Activated naive CD8-positive, alpha-beta T cell treated with anti-CD3 and anti-CD28 coated beads for 36 hours (primary cell): ENCODE results near the gene YWHAG. TPM values are rescaled to one million over a fixed set of nuclear protein-coding genes. Genes with fewer than 3 reads are reported as not detected.
"Not testable (repeated sequence)": the region's sequence is repeated elsewhere in the genome, so short reads cannot be mapped to it uniquely, and the experiment has no call there.

ENCODE experiments used
- DNase-seq: peaks from one replicate; pipeline ENCODE4 v3.0.0; 2021
- H3K27ac Mint-ChIP-seq: one replicate; pipeline ENCODE4 v1.8.0; 2022; ENCODE audit warnings: mild to moderate bottlenecking, moderate library complexity, mixed read lengths
- H3K27me3 Mint-ChIP-seq: one replicate; pipeline ENCODE4 v1.8.0; 2022; ENCODE audit warnings: mild to moderate bottlenecking, mixed read lengths
- H3K36me3 Mint-ChIP-seq: one replicate; pipeline ENCODE4 v1.8.0; 2021; ENCODE audit warnings: mild to moderate bottlenecking, mixed read lengths
- H3K4me1 Mint-ChIP-seq: one replicate; pipeline ENCODE4 v1.8.0; 2021; ENCODE audit warnings: mixed read lengths
- H3K4me3 Mint-ChIP-seq: one replicate; pipeline ENCODE4 v1.8.0; 2022; ENCODE audit warnings: mild to moderate bottlenecking, moderate library complexity, mixed read lengths
- H3K9me3 Mint-ChIP-seq: one replicate; pipeline ENCODE4 v1.8.0; 2022; ENCODE audit warnings: mixed read lengths
- total RNA-seq, 2 experiments: library from RNA; stranded (reverse); gene quantifications; one replicate each; pipeline ENCODE4 v1.2.3, GENCODE V29; 2021

YWHAG gene
- total RNA-seq, 2 experiments from 2014 or later = 155 to 157 TPM

DNA sequence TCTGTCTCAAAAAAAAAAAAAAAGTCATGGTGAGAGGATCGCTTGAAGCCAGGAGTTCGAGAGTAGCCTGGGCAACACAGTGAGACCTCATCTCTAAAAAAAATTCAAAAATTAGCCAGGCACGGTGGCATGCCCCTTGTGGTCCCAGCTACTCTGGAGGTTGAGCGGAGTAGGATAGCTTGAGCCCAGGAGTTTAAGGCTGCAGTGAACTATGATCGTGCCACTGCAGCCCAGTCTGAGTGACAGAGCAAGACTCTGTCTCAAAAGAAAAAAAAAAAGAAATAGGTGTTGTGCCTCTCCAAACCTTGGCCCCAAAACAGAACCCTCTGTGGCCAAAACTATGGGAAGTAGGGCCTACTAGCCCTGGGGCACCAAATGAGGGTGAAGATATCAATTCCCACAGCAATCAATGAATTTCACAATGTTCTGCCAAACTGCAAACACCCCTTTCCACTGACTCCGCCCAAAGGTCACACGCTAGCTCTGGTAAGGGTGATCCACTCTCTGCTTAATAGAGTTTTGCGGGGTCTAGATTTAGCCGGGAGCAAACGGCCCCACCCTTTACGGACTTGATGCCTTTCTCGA lies 33.8 kb upstream of the YWHAG start:
- DNase-seq = no peak
- no peaks in the 10 kb centered on the region for H3K9me3 Mint-ChIP-seq
- H3K4me1 Mint-ChIP-seq = peaks cover 20% of the 10 kb centered on the region
- peak overlapping the region; percentile 78 for H3K4me3 Mint-ChIP-seq
- no peaks in the 10 kb centered on the region for H3K36me3 Mint-ChIP-seq
- no peaks in the 10 kb centered on the region for H3K27me3 Mint-ChIP-seq
- peak overlapping the region; percentile 97 for H3K27ac Mint-ChIP-seq

DNA sequence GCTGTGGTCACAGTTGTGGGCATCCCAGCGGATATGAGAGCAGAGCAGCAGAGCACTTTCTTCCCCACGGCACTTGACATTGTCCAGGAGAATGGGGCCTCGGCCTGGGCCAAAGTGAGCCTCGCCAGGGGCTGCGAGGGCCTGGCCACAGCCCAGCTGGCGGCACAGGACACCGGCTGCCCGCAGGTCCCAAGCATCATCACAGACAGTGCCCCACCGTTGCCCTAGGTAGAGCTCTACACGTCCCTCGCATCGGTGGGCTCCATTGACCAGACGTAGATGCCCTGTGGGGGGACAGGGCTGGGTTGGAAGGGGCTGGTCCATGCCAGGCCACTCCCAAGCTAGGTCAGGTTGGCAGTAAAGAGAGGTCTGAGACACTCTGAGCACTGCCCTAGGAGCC lies 31.3 kb upstream of the YWHAG start:
- DNase-seq = no peak
- H3K9me3 Mint-ChIP-seq = no peaks in the 10 kb centered on the region
- no peaks in the 10 kb centered on the region for H3K36me3 Mint-ChIP-seq
- H3K4me3 Mint-ChIP-seq = no peak overlapping the region
- peaks cover 14% of the 10 kb centered on the region for H3K4me1 Mint-ChIP-seq
- no peak overlapping the region for H3K27ac Mint-ChIP-seq
- no peaks in the 10 kb centered on the region for H3K27me3 Mint-ChIP-seq

DNA sequence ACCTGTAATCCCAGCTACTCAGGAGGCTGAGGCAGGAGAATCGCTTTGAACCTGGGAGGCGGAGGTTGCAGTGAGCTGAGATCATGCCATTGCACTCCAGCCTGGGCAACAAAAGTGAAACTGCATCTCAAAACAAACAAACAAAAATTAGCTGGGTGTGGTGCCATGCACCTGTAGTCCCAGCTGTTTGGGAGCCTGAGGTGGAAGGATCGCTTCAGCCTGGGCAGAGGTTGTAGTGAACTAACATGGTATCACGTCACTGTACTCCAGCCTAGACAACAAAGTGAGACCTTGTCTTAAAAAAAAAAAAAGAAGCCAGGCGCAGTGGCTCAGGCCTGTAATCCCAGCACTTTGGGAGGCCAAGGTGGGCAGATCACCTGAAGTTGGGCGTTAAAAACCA lies 29.0 kb upstream of the YWHAG start:
- H3K4me3 Mint-ChIP-seq, H3K9me3 Mint-ChIP-seq, DNase-seq, H3K4me1 Mint-ChIP-seq, H3K36me3 Mint-ChIP-seq, H3K27ac Mint-ChIP-seq, H3K27me3 Mint-ChIP-seq: not testable (repeated sequence)

DNA sequence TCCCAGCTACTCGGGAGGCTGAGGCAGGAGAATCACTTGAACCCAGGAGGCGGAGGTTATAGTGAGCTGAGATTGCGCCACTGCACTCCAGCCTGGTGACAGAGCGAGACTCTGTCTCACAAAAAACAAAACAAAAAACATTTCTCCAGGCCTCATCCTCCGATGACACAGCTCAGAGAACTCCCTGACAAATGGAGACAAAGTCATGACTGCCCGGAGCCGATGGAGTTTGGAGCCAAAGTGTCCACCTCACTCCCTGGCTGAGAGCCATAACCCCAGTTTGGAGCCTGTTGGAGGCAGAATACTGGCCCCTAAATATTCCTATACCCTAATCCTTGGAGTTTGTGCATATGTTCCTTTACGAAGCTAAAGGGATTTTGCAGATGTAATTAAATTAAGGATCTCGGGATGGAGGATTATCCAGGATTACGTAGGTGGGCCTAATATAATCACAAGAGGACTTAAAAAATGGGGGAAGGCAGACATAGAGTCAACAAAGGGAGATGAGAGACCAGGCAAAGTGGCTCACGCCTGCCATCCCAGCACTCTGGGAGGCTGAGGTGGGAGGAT lies 28.0 kb upstream of the YWHAG start:
- Mint-ChIP-seq H3K27me3 (no peaks in the 10 kb centered on the region), H3K27ac (no peak overlapping the region), H3K36me3 (no peaks in the 10 kb centered on the region), H3K4me1 (peaks cover 3% of the 10 kb centered on the region), H3K4me3 (no peak overlapping the region), H3K9me3 (no peaks in the 10 kb centered on the region)
- no peak for DNase-seq

DNA sequence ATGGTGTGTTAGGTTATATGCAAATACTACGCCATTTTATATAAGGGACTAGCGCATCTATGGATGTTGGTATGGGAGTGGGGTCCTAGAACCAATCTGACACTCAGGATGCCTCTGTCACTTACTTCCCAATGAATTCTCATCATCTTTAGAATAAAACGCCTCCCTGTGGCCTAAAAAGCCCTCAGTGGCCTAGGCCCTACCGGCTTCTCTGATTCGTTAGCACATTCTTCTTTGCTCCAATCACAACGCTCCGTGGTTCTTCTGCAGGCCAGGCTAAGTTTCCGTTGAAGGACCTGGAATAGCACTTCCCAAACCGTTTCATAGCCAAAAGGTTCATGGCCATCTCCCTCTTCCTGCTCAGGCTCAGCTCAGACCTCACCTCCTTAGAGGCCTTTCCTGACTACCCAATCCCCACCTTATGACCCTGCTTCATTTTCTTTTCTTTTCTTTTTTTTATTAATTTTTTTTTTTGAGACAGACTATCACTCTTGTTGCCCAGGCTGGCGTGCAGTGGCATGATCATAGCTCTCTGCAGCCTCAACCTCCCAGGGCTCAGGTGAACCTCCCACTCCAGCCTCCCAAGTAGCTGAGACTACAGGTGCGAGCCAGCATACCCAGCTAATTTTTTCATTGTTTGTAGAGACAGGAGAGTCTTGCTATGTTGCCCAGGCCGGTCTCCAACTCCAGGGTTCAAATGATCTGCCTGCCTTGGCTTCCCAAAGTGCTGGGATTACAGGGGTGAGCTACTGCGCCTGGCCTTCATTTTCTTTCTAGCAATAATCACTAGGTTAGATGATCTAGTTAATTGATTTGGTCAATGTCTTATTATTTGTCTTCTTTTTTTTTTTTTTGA lies 24.5 kb upstream of the YWHAG start:
- H3K27me3 Mint-ChIP-seq = no peaks in the 10 kb centered on the region
- peak overlapping the region; percentile 45 for H3K27ac Mint-ChIP-seq
- H3K4me1 Mint-ChIP-seq = peaks cover 3% of the 10 kb centered on the region
- no peaks in the 10 kb centered on the region for H3K36me3 Mint-ChIP-seq
- no peak overlapping the region for H3K4me3 Mint-ChIP-seq
- DNase-seq = no peak
- no peaks in the 10 kb centered on the region for H3K9me3 Mint-ChIP-seq

DNA sequence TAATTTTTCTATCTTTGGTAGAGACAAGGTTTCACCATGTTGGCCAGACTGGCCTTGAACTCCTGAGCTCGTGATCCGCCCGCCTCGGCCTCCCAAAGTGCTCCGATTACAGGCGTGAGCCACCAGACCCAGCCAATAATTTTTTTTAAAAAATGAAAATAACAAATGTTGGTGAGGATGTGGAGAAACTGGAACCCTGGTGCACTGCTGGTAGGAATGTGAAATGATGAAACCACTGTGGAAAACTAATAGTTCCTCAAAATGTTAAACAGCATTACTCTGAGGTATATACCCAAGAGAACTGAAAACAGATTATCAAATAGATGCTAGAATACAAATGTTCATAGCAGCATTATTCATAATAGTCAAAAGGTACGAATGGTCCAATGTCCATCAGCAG lies 23.0 kb upstream of the YWHAG start:
- H3K4me1 Mint-ChIP-seq = peaks cover 3% of the 10 kb centered on the region
- no peak overlapping the region for H3K27ac Mint-ChIP-seq
- no peaks in the 10 kb centered on the region for H3K27me3 Mint-ChIP-seq
- no peak overlapping the region for H3K4me3 Mint-ChIP-seq
- H3K36me3 Mint-ChIP-seq = no peaks in the 10 kb centered on the region
- DNase-seq = no peak
- no peaks in the 10 kb centered on the region for H3K9me3 Mint-ChIP-seq

DNA sequence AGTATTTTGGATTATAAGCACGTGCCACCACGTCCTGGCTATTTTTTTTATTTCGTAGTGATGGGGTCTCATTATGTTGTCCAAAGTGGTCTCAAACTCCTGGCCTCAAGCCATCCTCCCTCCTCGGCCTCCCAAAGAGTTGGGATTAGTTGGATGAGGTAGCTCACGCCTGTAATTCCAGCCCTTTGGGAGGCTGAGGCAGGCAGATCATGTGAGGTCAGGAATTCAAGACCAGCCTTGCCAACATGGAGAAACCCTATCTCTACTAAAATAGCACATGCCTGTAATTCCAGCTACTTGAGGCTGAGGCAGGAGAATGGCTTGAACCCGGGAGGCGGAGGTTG lies 21.8 kb upstream of the YWHAG start:
- DNase-seq = no peak
- H3K36me3 Mint-ChIP-seq = no peaks in the 10 kb centered on the region
- peak overlapping the region; percentile 74 for H3K27ac Mint-ChIP-seq
- H3K4me3 Mint-ChIP-seq = no peak overlapping the region
- peaks cover 3% of the 10 kb centered on the region for H3K4me1 Mint-ChIP-seq
- no peaks in the 10 kb centered on the region for H3K27me3 Mint-ChIP-seq
- H3K9me3 Mint-ChIP-seq = no peaks in the 10 kb centered on the region

DNA sequence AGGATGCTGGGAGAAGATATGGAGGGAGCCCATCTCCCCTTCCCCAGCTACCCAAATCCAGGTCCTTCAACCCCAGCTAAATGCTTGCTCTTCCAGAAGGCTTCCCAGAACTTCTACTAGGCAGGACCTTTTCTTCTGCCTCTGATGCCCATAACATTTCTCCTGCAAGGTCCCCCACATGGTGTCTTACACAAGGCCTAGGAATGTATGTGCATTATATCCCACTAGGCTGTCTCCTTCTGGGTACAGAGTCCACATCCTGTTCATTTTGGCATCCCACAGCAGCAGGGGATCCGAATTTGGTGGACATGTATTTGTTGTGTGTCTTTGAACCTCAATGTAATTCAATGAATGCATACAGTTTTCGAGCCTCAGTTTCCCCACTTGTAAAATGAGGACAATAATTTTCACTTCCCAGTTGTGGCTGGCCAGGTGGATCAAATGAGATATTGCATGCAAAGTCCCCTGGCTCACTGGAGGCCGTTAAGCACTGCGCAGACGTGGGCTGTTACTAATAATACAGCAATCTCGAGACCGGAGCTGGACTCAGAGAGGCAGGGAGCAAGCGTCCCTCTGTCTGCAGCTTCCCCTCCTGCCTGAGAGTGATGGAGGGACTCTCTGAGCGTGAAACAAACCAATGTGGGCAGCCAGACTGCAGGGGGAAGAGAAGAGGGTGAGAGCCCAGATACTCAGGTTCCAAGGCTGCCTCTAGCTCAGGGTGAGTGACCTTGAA lies 18.6 kb upstream of the YWHAG start:
- no peak for DNase-seq
- no peaks in the 10 kb centered on the region for H3K36me3 Mint-ChIP-seq
- no peaks in the 10 kb centered on the region for H3K9me3 Mint-ChIP-seq
- peaks cover 3% of the 10 kb centered on the region for H3K4me1 Mint-ChIP-seq
- no peak overlapping the region for H3K4me3 Mint-ChIP-seq
- no peak overlapping the region for H3K27ac Mint-ChIP-seq
- H3K27me3 Mint-ChIP-seq = no peaks in the 10 kb centered on the region

DNA sequence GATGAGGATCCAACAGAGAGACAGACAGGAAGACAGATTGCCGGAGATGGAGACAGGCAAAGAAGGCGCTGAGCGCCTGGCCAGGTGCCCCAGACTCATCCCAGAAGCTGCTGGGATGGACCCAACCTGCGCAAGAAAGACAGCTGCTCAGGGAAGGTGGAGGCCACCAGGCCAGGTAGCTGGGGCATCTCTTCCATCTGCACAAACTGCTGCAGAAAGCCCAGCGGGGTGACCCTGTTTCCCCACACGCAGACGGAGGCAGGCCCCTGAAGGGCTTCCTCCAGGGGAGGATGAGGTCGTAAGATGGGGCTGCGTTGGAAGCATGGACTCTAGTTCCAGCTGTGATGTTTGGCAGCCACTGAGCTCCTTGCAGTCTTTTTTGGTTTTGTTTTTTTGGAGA lies 16.5 kb upstream of the YWHAG start:
- H3K27me3 Mint-ChIP-seq = no peaks in the 10 kb centered on the region
- DNase-seq = no peak

DNA sequence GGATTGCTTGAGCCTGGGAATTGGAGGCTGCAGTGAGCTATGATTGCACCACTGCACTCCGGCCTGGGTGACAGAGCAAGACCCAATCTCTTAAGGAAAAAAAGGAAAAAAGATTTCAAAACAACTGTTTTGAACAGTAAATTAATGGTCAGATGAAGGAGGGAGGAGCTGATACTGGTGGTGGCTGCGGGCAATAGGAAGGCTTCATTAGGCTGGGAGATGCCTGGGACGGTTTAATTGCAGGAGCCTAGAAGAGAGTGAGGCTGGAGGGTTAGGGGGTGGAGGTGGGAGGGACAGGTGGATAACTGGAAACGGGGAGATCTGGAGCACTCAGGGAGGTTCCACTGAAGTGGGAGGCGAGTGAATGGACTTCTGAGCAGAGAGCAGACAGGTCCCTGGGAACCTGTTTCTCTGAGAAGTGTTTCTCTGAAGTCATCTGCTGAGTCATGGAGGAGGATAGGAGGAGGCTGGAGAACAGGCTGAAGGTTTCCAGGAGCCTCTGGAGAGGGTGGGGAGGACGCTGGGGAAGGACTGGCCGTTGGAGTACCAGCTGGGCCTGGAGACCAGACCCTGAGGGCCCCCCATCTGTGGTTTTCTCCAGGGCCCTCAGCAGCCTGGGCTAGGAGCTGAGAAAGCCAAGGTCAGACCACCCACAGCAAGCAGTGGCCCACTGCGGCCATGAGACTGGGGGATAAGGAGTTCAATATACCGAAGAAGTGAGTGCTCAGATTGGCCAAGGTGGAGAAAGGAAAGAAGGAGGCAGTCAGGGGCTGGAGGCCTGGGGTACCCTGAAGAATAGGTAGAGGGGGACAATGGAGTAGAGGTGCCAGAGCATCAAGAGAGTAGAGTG lies 14.4 kb upstream of the YWHAG start:
- Mint-ChIP-seq H3K36me3 (no peaks in the 10 kb centered on the region), H3K9me3 (no peaks in the 10 kb centered on the region), H3K4me1 (no peaks in the 10 kb centered on the region), H3K4me3 (no peak overlapping the region), H3K27me3 (no peaks in the 10 kb centered on the region), H3K27ac (no peak overlapping the region)
- no peak for DNase-seq

More for the DNA sequence above, 16.5 kb upstream of the YWHAG start:
- H3K4me3 Mint-ChIP-seq = no peak overlapping the region
- H3K4me1 Mint-ChIP-seq = peaks cover 1% of the 10 kb centered on the region
- H3K27ac Mint-ChIP-seq = no peak overlapping the region
- H3K9me3 Mint-ChIP-seq = no peaks in the 10 kb centered on the region
- H3K36me3 Mint-ChIP-seq = no peaks in the 10 kb centered on the region

DNA sequence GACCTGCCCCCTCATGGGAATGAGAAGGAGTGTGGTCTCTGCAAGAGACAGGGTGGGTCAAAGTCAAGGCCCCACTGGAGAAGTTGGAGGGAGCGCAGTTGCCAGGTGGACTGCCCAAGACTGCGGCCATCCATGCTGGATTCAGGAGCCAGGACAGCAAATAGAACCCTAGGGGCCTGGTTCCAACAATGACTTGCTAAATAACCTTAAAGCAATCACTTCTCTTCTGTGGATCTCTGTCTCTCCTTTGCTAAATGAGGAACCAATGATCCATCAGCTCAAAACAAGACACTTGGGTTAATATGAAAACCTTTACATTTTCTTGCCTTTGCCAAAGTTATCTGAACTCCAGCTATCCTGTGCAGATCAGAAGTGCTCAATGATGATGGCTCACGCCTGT lies 12.6 kb upstream of the YWHAG start:
- Mint-ChIP-seq H3K9me3 (no peaks in the 10 kb centered on the region), H3K27me3 (no peaks in the 10 kb centered on the region), H3K27ac (no peak overlapping the region), H3K4me1 (no peaks in the 10 kb centered on the region), H3K36me3 (no peaks in the 10 kb centered on the region), H3K4me3 (no peak overlapping the region)
- no peak for DNase-seq

DNA sequence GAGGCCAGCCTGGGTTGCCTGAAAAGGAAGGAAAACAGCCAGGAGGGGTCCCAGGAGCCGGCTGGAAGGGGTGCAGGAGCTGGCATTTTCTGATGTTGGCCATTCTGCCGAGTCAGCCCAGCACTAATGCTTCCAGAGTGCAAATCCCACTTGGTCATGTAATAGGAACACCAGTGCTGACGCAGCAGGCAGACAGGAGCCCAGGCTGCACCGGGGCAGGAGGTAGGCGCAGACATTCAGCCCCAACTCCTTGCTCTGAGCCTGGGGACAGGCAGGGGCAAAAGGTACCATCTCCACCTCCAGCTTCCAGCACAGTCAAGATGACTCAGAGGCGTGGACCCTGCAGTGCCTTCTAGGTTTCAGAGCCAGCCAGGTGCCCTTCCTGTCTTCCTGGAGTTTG lies 10.2 kb upstream of the YWHAG start:
- Mint-ChIP-seq H3K4me1 (peaks cover 8% of the 10 kb centered on the region), H3K27me3 (no peaks in the 10 kb centered on the region), H3K9me3 (no peaks in the 10 kb centered on the region), H3K4me3 (no peak overlapping the region), H3K27ac (no peak overlapping the region), H3K36me3 (no peaks in the 10 kb centered on the region)
- no peak for DNase-seq

DNA sequence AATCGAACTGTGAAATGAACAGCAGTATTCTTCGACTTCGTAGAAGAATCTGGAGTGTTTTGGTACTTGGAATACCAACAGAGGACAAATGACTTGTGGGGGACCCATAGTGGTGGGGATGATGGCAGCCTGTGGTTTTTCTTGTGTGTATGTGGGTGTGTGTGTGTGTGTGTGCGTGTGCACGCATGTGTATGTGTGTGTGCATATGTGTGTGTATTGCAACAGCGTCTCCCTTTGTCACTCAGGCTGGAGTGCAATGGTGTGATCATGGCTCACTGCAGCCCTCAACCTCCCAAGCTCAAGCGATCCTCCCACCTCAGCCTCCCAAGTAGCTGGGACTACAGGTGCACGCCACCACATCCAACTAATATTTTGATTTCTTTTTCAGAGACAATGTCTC lies 9.4 kb upstream of the YWHAG start:
- no peak overlapping the region for H3K4me3 Mint-ChIP-seq
- DNase-seq = no peak
- no peak overlapping the region for H3K27ac Mint-ChIP-seq
- no peaks in the 10 kb centered on the region for H3K27me3 Mint-ChIP-seq
- H3K36me3 Mint-ChIP-seq = no peaks in the 10 kb centered on the region
- H3K4me1 Mint-ChIP-seq = peaks cover 11% of the 10 kb centered on the region
- H3K9me3 Mint-ChIP-seq = no peaks in the 10 kb centered on the region

DNA sequence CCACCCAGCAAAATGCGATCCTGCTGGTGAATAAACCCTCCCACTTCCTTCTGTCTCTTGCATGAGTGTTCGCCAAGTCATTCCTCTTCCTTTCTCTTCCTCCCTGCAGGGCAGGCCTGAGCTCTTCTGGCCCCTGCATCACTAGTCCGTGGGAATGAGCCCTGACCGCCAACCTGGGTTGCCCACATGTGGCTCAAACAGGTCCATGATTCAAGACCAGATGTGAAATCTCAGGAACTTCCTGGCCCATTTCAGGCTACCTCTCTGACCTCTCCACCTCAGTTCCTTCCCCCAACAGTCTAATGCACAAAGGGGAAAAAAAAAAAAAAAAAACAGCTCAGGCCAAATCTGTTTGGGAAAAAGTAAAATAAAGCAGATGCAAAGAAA lies 5.4 kb upstream of the YWHAG start:
- no peak for DNase-seq
- Mint-ChIP-seq H3K4me3 (peak overlapping the region; percentile 40), H3K27me3 (no peaks in the 10 kb centered on the region), H3K9me3 (no peaks in the 10 kb centered on the region), H3K4me1 (peaks cover 17% of the 10 kb centered on the region), H3K27ac (no peak overlapping the region), H3K36me3 (no peaks in the 10 kb centered on the region)

DNA sequence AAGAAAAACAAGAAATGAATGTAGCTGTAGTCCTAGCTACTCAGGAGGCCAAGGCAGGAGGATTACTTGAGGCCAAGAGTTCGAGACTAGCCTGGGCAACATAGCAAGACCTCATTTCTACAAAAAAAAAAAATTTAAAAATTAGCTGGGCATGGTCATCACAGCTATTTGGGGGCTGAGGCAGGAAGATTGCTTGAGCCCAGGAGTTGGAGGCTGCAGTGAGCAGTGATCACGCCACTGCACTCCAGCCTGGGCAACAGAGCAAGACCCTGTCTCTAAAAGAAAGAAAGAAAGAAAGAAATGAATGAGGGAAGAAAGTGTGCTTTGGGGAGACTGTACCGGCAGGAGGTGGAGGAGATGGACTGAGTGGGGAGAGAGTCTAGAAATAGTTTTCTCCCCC lies 5.0 kb upstream of the YWHAG start:
- H3K36me3 Mint-ChIP-seq, H3K4me3 Mint-ChIP-seq, H3K9me3 Mint-ChIP-seq, H3K27me3 Mint-ChIP-seq, DNase-seq, H3K27ac Mint-ChIP-seq: not testable (repeated sequence)
- H3K4me1 Mint-ChIP-seq = peaks cover 17% of the 10 kb centered on the region
